Natural killer cell (primary cell): ENCODE results near the gene PICK1. TPM values are rescaled to one million over a fixed set of nuclear protein-coding genes. Genes with fewer than 3 reads are reported as not detected.

ENCODE experiments used
- ATAC-seq, 3 donors: fragments of 150-1000 bp in 2 of 3; fragments of 200-7000 bp in 1 of 3; cut with Tn5 transposase; 1 replicate in 1 of 3; 2 replicates in 2 of 3; pipeline ENCODE4 v1.10.0; 2021; ENCODE audit warnings: mild to moderate bottlenecking in 2 of 3, moderate library complexity in 2 of 3
- DNase-seq, 2 donors: peaks; one replicate each; pipeline versions ENCODE4 v3.0.0 to v3.0.0-alpha.2; 2013 to 2021; ENCODE audit warnings: mixed read lengths in 1 of 2
- H3K27ac ChIP-seq: one replicate; pipeline ENCODE4 v1.5.1; 2013; ENCODE audit warnings: mild to moderate bottlenecking, low read length
- H3K27me3 ChIP-seq: one replicate; pipeline ENCODE4 v1.6.1; 2013; ENCODE audit warnings: low read length; ENCODE audit not compliant: control insufficient read depth, insufficient read depth
- H3K36me3 ChIP-seq: one replicate; pipeline ENCODE4 v1.6.1; 2013; ENCODE audit warnings: low read length; ENCODE audit not compliant: control insufficient read depth, insufficient read depth
- H3K4me1 ChIP-seq: one replicate; pipeline ENCODE4 v1.6.1; 2013; ENCODE audit warnings: low read length; ENCODE audit not compliant: control insufficient read depth, insufficient read depth
- H3K4me3 ChIP-seq: one replicate; pipeline ENCODE4 v1.5.1; 2013; ENCODE audit warnings: low read length
- H3K9me3 ChIP-seq: one replicate; pipeline ENCODE4 v1.6.1; 2013; ENCODE audit warnings: low read length; ENCODE audit not compliant: control insufficient read depth, insufficient read depth
- H3K27ac Mint-ChIP-seq, 2 donors: one replicate each; pipeline ENCODE4 v1.8.0; 2022; ENCODE audit warnings: mild to moderate bottlenecking in 2 of 2, mixed read lengths in 2 of 2, moderate library complexity in 1 of 2
- H3K27me3 Mint-ChIP-seq, 2 donors: one replicate each; pipeline ENCODE4 v1.8.0; 2022; ENCODE audit warnings: low read depth in 2 of 2, mixed read lengths in 2 of 2
- H3K36me3 Mint-ChIP-seq: one replicate; pipeline ENCODE4 v1.8.0; 2022; ENCODE audit warnings: mixed read lengths
- H3K4me1 Mint-ChIP-seq, 2 donors: one replicate each; pipeline ENCODE4 v1.8.0; 2022; ENCODE audit warnings: mixed read lengths in 2 of 2
- H3K4me3 Mint-ChIP-seq: one replicate; pipeline ENCODE4 v1.8.0; 2022; ENCODE audit warnings: mild to moderate bottlenecking, moderate library complexity, mixed read lengths
- H3K9me3 Mint-ChIP-seq, 2 donors: one replicate each; pipeline ENCODE4 v1.8.0; 2022; ENCODE audit warnings: mixed read lengths in 2 of 2
- WGBS: methylation state at CpG from one replicate; pipeline ENCODE4 v1.1.7; 2013; ENCODE audit warnings: missing lambda C conversion rate; ENCODE audit not compliant: insufficient coverage; 5-methylcytosine and 5-hydroxymethylcytosine counted together
- intact Hi-C: fragments of 100-400 bp; cut with micrococcal nuclease; formaldehyde crosslinking; loops from one replicate; pipeline ENCODE4 v1.14.2; 2022
- total RNA-seq, 4 donors: library from RNA; stranded (reverse); fragments of 120-200 nt in 1 of 4; gene quantifications; one replicate each; pipeline versions ENCODE4 v1.2.3 to v1.2.4, GENCODE V29; 2013 to 2022
- TF ChIP-seq, protein P1 (sequence below): fragments of 200-600 bp; IDR thresholded peaks from one replicate; pipeline ENCODE4 v1.8.0; 2022; ENCODE audit warnings: antibody characterized with exemption

Gene PICK1
- total RNA-seq, 3 donors from 2014 or later (not counting 1 experiment from before 2014, with no cell fraction given) = 28.4 to 30.9 (median 29.9) TPM

GRCh38 chr22:38070250-38070921 is 13.2 kb downstream of the PICK1 start:
- H3K27ac ChIP-seq = no peak overlapping the region
- no peaks in the 10 kb centered on the region for H3K9me3 ChIP-seq
- H3K9me3 Mint-ChIP-seq = no peaks in the 10 kb centered on the region
- no peak overlapping the region for H3K4me3 Mint-ChIP-seq
- intact Hi-C loops = no loop called here
- peaks cover 57% of the 10 kb centered on the region for H3K36me3 ChIP-seq
- WGBS = 91% methylated on average over 11 of the region's 11 CpGs
- H3K27me3 ChIP-seq = no peaks in the 10 kb centered on the region
- H3K27me3 Mint-ChIP-seq = no peaks in the 10 kb centered on the region
- no peaks in the 10 kb centered on the region for H3K4me1 Mint-ChIP-seq
- no peaks in the 10 kb centered on the region for H3K4me1 ChIP-seq
- ATAC-seq (no peak), DNase-seq (no peak)
- no peak overlapping the region for H3K27ac Mint-ChIP-seq
- TF ChIP-seq, protein P1, sequence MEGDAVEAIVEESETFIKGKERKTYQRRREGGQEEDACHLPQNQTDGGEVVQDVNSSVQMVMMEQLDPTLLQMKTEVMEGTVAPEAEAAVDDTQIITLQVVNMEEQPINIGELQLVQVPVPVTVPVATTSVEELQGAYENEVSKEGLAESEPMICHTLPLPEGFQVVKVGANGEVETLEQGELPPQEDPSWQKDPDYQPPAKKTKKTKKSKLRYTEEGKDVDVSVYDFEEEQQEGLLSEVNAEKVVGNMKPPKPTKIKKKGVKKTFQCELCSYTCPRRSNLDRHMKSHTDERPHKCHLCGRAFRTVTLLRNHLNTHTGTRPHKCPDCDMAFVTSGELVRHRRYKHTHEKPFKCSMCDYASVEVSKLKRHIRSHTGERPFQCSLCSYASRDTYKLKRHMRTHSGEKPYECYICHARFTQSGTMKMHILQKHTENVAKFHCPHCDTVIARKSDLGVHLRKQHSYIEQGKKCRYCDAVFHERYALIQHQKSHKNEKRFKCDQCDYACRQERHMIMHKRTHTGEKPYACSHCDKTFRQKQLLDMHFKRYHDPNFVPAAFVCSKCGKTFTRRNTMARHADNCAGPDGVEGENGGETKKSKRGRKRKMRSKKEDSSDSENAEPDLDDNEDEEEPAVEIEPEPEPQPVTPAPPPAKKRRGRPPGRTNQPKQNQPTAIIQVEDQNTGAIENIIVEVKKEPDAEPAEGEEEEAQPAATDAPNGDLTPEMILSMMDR = no peak
- H3K36me3 Mint-ChIP-seq = no peaks in the 10 kb centered on the region
- H3K4me3 ChIP-seq = no peak overlapping the region

DNA sequence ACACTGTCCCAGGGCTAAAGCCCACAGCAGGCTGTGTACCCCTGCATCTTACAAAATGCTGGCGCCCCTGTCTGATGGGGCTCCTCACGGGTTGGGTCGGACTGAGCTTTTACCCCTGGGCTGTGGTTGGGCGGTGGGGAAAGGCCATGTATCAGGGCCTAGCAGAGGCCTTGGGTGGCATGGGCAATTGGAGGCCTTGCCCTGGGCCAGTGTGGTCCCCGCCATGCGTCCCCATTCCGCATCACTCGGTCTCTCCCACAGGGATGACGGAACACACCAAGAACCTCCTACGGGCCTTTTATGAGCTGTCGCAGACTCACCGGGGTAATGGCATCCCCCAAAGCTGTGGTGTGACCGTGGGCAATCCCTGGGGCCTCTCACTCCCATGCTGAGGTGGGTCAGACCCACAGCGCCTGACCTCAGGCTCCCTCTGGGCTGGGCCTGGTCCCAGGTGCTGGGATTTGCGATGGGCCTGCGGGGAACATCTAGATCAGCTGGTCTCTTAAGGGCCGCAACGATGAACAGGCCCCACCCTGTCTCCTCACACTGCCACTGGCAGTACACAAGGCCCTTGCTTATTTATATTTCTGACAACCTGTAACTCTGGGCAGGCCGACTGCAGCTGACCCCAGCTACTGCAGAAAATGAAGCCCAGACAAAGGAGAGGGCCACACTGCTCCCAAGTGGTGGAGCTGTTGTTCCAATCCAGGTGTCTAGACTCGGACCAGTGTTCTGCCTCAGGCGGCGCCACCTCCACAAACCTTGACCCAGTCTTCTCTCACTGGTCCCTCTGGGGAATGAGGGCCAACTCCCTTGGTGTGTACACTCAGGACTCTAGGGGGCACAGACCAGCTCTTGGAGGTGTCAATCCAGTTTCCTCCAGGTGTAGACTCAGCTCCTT is 14.5 kb downstream of the PICK1 start:
- H3K36me3 Mint-ChIP-seq = no peaks in the 10 kb centered on the region
- no peaks in the 10 kb centered on the region for H3K9me3 ChIP-seq
- intact Hi-C loops = no loop called here
- no peaks in the 10 kb centered on the region for H3K4me1 Mint-ChIP-seq
- ATAC-seq (no peak), DNase-seq (no peak)
- 95% methylated on average over 22 of the region's 22 CpGs for WGBS
- no peaks in the 10 kb centered on the region for H3K9me3 Mint-ChIP-seq
- H3K27ac ChIP-seq = no peak overlapping the region
- H3K27me3 Mint-ChIP-seq = no peaks in the 10 kb centered on the region
- TF ChIP-seq, protein P1 = no peak
- H3K4me3 ChIP-seq = no peak overlapping the region
- peaks cover 47% of the 10 kb centered on the region for H3K36me3 ChIP-seq
- H3K4me3 Mint-ChIP-seq = no peak overlapping the region
- H3K27ac Mint-ChIP-seq = no peak overlapping the region
- no peaks in the 10 kb centered on the region for H3K4me1 ChIP-seq
- H3K27me3 ChIP-seq = no peaks in the 10 kb centered on the region

- DNase-seq (no peak), ATAC-seq (no peak)
- no peak overlapping the region for H3K27ac Mint-ChIP-seq
- H3K4me3 ChIP-seq = no peak overlapping the region
- no peaks in the 10 kb centered on the region for H3K9me3 Mint-ChIP-seq
- no peaks in the 10 kb centered on the region for H3K9me3 ChIP-seq
- TF ChIP-seq, protein P1 = no peak
- H3K27ac ChIP-seq = no peak overlapping the region
- no peaks in the 10 kb centered on the region for H3K27me3 ChIP-seq
- H3K4me3 Mint-ChIP-seq = no peak overlapping the region
- H3K36me3 ChIP-seq = peaks cover 43% of the 10 kb centered on the region
- no peaks in the 10 kb centered on the region for H3K4me1 ChIP-seq
- intact Hi-C loops = no loop called here
- no peaks in the 10 kb centered on the region for H3K4me1 Mint-ChIP-seq
- H3K36me3 Mint-ChIP-seq = no peaks in the 10 kb centered on the region
- WGBS = 96% methylated on average over 25 of the region's 25 CpGs
- H3K27me3 Mint-ChIP-seq = no peaks in the 10 kb centered on the region
Measured at GRCh38 chr22:38072322-38073149, 15.3 kb downstream of the PICK1 start.
